ENCODE measurements around the gene C1QA. TPM values are rescaled to one million over a fixed set of nuclear protein-coding genes. Genes with fewer than 3 reads are reported as not detected.
A peak's percentile ranks its signal among the peaks of the same experiment; 100 is the strongest.

C1QA gene
- total and polyA plus RNA-seq, 2 of the 13 experiments (the other 11 are each of a cell fraction or from before 2014, with no cell fraction given), result not detected

GRCh38 chr1:22607154-22607553 is 29.3 kb upstream of the C1QA start:
- H3K4me1 ChIP-seq (ENCODE audit: insufficient read depth, low read length), result no peaks in the 10 kb centered on the region
- POLR2A ChIA-PET, result no interaction called here
- H3K27me3 ChIP-seq (ENCODE audit: control insufficient read depth in 1 of 2, insufficient read depth in 2 of 2, low read length in 2 of 2), result peaks cover 4 to 30% of the 10 kb centered on the region in 2 experiments; a peak in 4 of 5 replicates
- DNase-seq (ENCODE audit: low spot score) (no peak), ATAC-seq (no peak), FAIRE-seq (no peak)
- no peaks in the 10 kb centered on the region for H3K79me2 ChIP-seq (ENCODE audit: insufficient read depth, low read length)
- CTCF ChIA-PET (ENCODE audit: low intra/inter-chr PET ratio, low total read pairs), result no interaction called here
- peaks cover 5% of the 10 kb centered on the region; the same call in 1 of the 2 replicates for H4K20me1 ChIP-seq (ENCODE audit: insufficient read depth, low read length)
- H3K27ac ChIP-seq (ENCODE audit: extremely low read length, insufficient read depth, low read length), result no peak overlapping the region
- H3K9ac ChIP-seq (ENCODE audit: insufficient read depth, low read depth, low read length), result no peak overlapping the region
- H3K9me3 ChIP-seq (ENCODE audit: low read length), result no peaks in the 10 kb centered on the region
- WGBS (ENCODE audit: low lambda C conversion rate), result 34% methylated on average over 6 of the region's 10 CpGs
- in situ Hi-C loops (cut with HindIII; ENCODE audit: extremely low pct_ligation_motif_present, low pct_unique_long_range_greater_than_20kb) (no loop called here), intact Hi-C loops (cut with micrococcal nuclease; ENCODE audit: unreplicated experiment) (no loop called here)
- H3K36me3 ChIP-seq (replicated peaks in 1 of 2; ENCODE audit: control insufficient read depth in 1 of 2, insufficient read depth in 2 of 2, low read length in 2 of 2), result no peaks in the 10 kb centered on the region
- no peak overlapping the region for H3K4me3 ChIP-seq (replicated peaks in 1 of 3; ENCODE audit: insufficient read depth in 1 of 3, low read depth in 2 of 3, low read length in 3 of 3)
- no TSS peak for BruUV-seq (replicated peaks)
- TF ChIP-seq ZNF34 (CRISPR knock-in tag; IDR thresholded peaks at IDR 0.05; ENCODE audit: borderline replicate concordance) (no peak), ZBTB8A (CRISPR knock-in tag; IDR thresholded peaks at IDR 0.05; ENCODE audit: borderline replicate concordance, low read depth) (no peak), ZNF10 (CRISPR knock-in tag; IDR thresholded peaks at IDR 0.05; ENCODE audit: borderline replicate concordance, low read depth) (no peak), REST (IDR thresholded peaks at IDR 0.05; ENCODE audit: borderline replicate concordance in 1 of 2, low read depth in 1 of 2, low read length in 2 of 2) (peak; percentile 64 to 91), NCOA1 (CRISPR knock-in tag; IDR thresholded peaks at IDR 0.05) (no peak), U2AF1 (optimal IDR thresholded peaks at IDR 0.05; ENCODE audit: low read depth, low read length) (no peak), BHLHE40 (IDR thresholded peaks at IDR 0.05; ENCODE audit: low read length) (no peak), LRRFIP1 (CRISPR knock-in tag; conservative IDR thresholded peaks at IDR 0.05) (no peak), TBP (CRISPR knock-in tag; IDR thresholded peaks at IDR 0.05) (no peak), JDP2 (CRISPR knock-in tag; IDR thresholded peaks at IDR 0.05; ENCODE audit: borderline replicate concordance) (no peak), NR2F6 (IDR thresholded peaks at IDR 0.05) (no peak), NR2F6 (CRISPR knock-in tag; IDR thresholded peaks at IDR 0.05) (no peak), KLF9 (CRISPR knock-in tag; IDR thresholded peaks at IDR 0.05; ENCODE audit: low read depth) (no peak), JARID2 (CRISPR knock-in tag; IDR thresholded peaks at IDR 0.05; ENCODE audit: insufficient replicate concordance) (no peak), MIER2 (CRISPR knock-in tag; IDR thresholded peaks at IDR 0.05) (0 out of 2 replicates have a peak, but pooled peaks have one; percentile 43), ZNF589 (CRISPR knock-in tag; conservative IDR thresholded peaks at IDR 0.05) (no peak), WIZ (CRISPR knock-in tag; IDR thresholded peaks at IDR 0.05) (no peak)
- TF ChIP-seq, protein P1, sequence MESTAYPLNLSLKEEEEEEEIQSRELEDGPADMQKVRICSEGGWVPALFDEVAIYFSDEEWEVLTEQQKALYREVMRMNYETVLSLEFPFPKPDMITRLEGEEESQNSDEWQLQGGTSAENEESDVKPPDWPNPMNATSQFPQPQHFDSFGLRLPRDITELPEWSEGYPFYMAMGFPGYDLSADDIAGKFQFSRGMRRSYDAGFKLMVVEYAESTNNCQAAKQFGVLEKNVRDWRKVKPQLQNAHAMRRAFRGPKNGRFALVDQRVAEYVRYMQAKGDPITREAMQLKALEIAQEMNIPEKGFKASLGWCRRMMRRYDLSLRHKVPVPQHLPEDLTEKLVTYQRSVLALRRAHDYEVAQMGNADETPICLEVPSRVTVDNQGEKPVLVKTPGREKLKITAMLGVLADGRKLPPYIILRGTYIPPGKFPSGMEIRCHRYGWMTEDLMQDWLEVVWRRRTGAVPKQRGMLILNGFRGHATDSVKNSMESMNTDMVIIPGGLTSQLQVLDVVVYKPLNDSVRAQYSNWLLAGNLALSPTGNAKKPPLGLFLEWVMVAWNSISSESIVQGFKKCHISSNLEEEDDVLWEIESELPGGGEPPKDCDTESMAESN (CRISPR knock-in tag; conservative IDR thresholded peaks at IDR 0.05), result no peak
- no peak overlapping the region for H3K4me2 ChIP-seq (ENCODE audit: low read depth, low read length)
- no peak overlapping the region for H2AFZ ChIP-seq (ENCODE audit: low read length)

Measured in HepG2 (cell line).